GM12891 (cell line): ENCODE data around the gene ACE2.

Experiments used
- POLR2A ChIP-seq: IDR thresholded peaks from 2 replicates; pipeline ENCODE4 v1.6.1; 2011; ENCODE audit warnings: low read depth, low read length, control low read depth
- POLR2AphosphoS5 ChIP-seq: IDR thresholded peaks from 2 replicates; pipeline ENCODE4 v1.6.1; 2011; ENCODE audit warnings: low read depth, low read length, control low read depth
- TAF1 ChIP-seq: IDR thresholded peaks from 2 replicates; pipeline ENCODE4 v1.6.1; 2011; ENCODE audit warnings: low read depth, low read length, control low read depth

DNA sequence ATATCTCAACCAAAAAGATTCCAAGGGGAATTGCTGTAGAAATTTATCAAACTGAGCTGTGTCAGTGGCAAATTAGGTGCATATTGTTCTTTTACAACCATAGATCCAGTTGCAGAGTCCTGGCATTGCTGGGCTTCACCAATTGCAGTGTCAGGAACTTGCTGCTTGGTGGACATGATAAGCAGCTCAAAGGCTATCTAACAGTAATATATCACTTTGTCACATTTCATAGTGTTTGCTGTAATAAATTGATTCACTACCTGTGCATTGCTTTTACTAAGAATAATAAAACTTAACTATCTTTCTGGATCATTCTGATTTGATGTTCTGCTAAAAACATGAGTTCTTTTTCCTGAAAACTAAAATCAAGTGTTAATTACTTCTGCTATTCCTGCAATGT lies 30.9 kb upstream of the ACE2 start:
- no peak for TF ChIP-seq POLR2AphosphoS5
- TF ChIP-seq TAF1 = no peak
- no peak for TF ChIP-seq POLR2A
